HG02943 (cell line): Measurements from ENCODE around the gene BAZ1B.
"Not testable (repeated sequence)": the region's sequence is repeated elsewhere in the genome, so short reads cannot be mapped to it uniquely, and the experiment has no call there.

ENCODE experiments used
- ATAC-seq: cut with Tn5 transposase; IDR thresholded peaks from one replicate; pipeline ENCODE4 v1.9.1; 2021; ENCODE audit warnings: mild to moderate bottlenecking, low read depth, moderate library complexity; ENCODE audit not compliant: unreplicated experiment

Gene BAZ1B

DNA sequence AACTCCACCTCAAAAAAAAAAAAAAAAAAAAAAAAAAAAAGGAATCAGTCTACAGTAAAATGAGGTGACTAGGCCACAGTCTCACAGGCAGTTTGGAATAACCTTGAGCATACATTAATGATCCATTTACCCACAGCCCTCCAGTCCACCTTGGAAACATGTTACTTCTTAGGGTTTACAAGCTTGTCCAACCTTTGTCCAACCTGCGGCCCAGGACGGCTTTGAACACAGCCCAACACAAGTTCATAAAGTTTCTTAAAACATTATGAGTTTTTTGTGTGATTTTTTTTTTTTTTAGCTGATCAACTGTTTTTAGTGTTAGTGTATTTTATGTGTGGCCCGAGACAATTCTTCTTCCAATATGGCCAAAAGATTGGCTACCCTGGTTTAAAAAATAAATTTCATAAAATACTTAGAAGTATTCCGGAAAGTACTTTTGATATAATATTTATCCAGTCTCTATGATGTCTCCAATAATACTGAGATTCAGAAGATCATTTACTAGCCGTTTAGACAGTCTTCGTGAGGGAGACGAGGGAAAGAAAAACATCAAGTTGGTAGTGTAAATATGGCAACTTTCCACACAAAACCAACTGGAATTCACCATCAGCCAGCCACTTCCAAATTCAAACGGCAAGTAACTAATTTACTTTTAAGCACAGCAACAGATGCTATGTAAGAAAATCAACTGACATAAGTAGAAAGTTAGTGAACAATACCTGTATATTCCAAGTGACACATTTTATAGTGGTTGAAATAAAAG is 9.9 kb downstream of the BAZ1B start:
- ATAC-seq = no peak

DNA sequence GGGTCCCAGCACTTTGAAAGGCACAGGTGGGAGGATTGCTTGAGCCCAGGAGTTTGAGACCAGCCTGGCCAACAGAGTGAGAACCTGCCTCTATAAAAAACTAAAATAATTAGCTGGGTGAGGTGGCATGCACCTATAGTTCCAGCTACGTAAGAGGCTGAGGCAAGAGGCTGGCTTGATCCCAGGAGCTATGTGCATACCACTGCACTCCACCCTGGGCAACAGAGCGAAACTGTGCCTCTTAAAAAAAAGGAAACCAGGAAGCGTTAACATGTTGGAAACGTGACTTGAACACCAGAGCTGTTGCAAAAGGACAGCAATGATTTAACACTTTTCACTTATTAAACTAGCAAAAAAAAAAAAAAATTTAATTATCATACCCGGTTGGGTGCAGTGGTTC is 12.6 kb downstream of the BAZ1B start:
- no peak for ATAC-seq

DNA sequence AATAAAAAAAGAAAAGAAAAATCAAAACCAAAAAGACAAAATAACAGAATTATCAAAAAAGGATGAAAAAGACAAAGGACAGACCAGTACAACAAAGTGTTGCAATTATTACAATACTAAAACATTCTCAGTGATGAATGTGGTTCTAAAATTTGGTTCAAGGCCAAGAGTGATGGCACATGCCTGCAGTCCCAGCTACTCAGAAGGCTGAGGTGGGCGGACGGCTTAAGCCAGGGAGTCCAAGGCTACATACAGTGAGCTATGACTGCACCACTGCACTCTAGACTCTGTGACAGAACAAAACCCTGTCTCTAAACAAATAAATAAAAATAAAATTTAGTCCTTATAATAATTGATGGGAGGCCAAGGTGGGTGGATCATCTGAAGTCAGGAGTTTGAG is 14.5 kb downstream of the BAZ1B start:
- ATAC-seq = no peak

DNA sequence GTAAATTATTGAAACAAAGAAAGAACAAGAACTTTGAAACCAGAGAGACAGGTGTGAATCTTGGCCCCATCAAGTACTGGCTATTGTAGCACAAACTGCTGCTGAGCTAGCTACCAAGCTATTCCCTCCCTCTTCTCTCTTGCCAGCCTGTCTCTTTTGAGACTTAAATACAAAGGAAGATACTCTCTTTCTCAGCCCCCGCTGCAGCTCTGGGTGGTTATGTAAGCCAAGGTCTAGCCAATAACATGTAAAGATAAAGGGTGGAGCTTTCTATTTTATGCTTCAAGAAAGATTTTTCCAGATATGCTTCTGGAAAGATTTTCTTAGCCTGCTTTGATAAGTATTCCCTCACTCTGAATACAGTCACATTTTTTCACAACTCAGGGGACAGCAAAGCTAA is 17.2 kb downstream of the BAZ1B start:
- ATAC-seq = no peak

DNA sequence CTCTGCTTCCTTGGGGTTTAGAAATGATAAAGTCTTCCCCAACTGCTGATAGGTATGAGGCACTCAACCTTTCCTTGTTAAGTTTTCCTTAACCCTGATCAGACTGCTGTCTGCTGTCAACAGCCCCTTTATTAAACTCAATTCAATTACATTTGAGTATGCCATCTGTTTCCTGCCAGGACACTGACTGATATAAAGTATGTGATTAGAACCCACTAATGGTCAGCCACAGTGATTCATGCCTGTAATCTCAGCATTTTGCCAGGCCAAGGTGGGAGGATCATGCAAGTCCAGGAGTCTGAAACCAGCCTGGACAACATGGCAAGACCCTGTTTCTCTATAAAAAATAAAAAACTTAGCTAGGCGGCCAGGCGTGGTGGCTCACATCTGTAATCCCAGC is 18.1 kb downstream of the BAZ1B start:
- no peak for ATAC-seq

DNA sequence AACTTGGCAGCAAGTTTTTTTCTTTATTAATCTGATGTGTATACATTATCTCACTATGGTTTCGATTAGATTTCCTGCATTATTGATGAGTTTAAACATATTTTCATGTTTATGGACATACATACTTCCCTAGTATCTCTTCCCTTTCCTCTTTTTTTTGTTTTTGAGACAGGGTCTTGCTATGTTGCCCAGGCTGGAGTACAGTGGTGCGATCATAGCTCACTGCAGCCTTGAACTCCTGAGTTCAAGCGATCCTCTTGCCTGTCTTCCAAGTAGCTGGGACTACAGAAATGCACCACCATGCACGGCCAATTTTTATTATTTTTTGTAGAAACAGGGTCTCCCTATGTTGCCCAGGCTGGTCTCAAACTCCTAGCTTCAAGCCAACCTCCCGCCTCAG is 18.9 kb downstream of the BAZ1B start:
- ATAC-seq = no peak

DNA sequence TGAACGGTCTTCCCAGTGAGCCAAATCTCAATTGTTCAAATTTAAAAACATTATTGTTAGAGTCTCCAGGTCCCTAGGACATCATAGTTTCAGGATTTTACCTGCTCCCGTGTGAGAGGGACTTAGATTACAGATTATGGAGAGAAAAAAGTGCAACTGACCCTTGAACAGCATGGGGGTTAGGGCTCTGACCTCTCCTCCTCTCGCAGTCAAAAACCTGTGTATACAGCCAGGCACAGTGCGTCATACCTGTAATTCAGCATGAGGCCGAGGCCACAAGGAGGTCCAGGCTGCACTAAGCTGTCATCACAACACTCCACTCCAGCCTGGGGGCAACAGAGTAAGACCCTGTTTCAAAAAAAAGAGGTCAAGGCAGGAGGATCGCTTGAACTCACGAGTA is 25.5 kb downstream of the BAZ1B start:
- no peak for ATAC-seq

DNA sequence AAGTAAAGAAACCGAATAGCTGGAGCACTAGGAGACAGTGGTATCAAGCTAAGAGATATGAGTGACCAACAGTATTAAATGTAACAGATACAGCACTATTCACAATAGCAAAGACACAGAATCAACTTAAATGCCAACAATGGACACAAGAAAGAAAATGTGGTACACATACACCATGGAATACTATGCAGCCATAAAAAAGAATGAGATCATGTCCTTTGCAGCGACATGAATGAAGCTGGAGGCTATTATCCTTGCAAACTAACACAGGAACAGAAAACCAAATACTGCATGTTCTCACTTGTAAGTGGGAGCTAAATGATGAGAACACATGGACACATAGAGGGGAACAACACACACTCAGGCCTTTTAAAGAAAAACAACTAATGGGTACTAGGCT is 26.6 kb downstream of the BAZ1B start:
- not testable (repeated sequence) for ATAC-seq

DNA sequence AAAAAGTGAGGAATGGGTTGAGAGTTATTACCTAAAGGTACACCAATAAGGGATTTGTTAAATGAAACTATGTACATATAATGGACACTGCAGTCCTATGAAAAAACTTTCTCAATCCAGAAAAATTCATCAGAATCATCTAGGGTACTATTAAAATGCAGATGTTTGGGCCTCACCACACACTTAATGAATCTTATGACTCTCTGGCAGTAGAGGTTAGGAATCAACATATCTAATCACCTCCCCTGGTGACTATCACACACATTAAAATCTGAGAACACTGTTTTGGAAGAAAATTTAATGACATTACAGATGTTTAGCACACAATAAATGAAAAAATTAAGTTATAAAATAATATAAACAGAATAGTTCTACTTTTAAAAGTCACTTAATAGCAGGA is 32.1 kb downstream of the BAZ1B start:
- ATAC-seq = no peak

DNA sequence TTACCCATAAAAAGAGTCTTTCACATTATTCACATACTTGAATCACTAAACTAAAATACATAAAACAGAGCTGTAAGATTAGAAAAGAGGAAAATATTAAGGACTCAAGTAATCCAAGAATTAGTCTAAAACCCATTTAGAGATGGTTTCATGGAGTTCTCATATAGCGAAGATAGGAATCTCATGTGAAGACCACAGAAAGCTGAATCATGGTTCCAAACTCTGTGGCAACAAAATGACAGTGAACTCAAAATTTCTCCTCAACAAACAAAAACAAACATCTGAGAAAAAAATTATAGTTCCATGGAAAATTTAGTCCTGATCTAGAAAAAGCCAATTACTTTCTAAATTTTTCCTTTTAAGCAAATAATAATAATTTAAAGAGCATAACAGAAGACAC is 34.6 kb downstream of the BAZ1B start:
- no peak for ATAC-seq

DNA sequence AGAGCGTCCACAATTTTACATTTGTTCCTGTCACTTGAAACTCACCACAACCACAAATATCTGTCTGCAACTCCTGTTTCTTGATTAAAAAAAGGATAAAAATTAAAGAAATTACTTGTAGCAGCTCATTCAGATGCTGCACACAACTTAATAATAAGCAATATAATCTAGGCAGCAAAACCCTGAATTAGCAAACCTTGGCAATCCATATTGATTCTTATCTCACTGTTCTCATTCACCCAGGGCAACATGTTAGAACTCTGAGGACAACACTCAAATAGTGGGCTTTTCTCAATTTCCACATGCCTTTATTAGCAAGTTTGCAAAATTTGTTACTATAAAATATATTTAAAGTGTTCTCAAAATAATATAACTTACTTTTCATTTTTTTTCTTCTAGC is 38.9 kb downstream of the BAZ1B start:
- ATAC-seq = no peak

DNA sequence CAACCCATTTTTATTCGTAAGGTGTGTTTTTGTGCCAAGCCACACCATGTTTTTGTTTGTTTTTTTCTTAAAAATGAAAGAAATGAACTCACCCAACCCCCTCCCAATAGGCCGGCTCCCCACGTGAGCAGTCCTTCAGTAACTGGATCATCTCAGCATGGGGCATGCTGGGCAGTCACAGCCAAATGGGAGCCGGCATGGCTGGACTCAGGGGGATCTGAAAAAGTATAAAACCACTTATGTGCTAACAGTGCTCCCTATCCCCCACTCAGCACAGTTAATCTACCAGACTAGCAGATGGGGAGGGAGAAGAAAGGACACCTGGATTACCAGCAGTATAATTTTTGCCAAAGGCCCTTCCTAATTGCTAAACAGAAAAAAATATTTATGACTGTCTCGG is 39.3 kb downstream of the BAZ1B start:
- no peak for ATAC-seq

DNA sequence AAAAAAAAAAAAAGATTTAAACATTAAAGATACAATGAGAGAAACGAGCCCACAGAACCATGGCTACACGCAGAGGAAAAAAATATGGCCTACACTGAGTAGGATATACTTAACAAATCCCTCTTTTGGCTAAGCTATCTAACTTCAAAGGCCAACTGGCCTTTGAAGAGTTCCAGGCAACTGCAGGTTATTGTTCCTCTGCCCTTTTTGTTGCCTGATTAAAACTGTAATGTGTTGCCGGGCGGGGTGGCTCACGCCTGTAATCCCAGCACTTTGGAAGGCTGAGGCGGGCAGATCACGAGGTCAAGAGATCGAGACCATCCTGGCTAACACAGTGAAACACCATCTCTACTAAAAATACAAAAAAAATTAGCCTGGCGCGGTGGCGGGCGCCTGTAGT is 40.6 kb downstream of the BAZ1B start:
- not testable (repeated sequence) for ATAC-seq

DNA sequence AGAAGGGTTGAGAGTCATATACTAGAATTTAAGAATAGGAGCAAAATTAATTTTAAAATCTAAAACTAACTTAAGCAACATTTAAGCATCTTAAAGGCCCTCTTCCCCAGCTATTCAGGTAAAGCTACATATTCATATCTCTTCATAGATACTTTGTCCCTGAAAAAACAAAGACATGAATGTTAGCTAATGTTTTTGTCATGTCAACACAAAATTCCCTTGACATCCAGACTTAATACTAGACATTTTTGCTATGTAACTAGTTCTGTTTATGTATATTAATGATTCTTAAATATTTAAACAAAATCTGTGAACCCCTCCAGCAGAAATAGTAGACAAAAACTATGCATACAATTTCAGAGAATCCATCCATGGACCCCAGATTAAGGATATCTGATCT is 43.5 kb downstream of the BAZ1B start:
- ATAC-seq = no peak

DNA sequence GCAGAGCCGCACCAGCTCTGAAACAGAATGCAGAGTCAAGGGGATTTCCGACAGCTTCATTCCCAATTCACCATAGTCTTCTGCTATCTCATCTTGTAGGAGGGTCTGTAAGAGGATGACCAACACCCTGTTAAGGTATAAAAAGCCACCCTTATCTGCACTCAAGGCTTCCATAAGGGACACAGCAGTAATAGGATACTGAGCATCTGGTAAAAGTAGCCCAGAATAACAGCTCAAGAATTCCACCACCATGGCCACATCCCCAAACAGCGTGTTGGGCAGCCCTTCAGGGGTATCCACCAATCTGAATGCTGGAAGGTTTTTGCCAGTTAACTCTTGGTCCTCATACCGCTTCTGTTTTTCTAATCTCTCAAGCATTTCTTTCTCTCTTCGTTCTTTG is 44.7 kb downstream of the BAZ1B start:
- ATAC-seq = no peak

DNA sequence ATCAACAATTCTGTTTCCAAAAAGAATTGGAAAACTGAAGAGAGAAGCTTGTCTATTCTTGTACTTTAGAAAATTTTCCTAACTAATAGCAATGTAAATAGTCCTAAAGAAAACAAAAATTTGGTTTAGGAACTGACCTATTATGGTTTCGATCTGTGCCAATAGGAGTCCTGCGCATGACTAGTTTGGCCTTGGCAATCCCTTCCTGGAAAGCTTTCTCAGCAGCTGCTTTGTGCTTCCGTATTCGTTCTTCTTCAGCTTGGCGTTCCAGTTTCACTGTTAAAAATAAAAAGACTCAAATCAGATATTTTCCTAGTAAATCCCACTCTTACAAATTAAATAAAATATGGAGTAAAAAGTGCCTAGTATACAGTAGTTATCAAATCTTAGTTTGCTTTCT is 51.9 kb downstream of the BAZ1B start:
- no peak for ATAC-seq

DNA sequence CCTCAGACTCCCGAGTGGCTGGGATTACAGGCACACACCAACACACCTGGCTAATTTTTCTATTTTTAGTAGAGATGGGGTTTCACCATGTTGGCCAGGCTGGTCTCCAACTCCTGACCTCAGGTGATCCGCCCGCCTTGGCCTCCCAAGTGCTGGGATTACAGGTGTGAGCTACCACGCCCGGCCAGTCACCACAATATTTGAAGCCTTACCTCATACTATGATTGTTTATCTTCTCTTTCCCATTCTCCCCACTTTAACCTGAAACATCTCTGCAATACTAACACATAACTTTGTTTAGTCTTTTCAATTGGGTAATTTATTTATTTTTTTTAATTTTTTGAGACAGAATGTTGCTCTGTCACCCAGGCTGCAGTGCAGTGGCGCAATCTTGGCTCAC is 55.0 kb downstream of the BAZ1B start:
- ATAC-seq = not testable (repeated sequence)

DNA sequence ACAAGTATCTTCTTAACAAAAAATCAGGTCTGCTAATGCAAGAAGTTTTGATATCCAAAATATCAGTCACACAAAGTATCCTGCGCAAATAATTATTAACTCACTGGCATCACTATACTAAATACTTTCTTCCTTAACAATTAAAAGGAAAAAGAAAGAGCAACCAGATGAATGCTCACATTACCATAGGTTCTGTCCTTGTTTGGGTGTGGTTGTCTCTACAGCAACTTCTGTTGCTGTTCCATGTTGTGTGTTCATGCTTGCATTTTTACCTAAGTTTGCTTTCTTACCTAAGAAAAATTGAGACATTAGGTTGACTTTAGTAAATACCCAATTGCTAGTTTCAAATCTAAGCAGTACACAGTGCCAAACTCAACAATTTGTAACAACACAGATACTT is 56.0 kb downstream of the BAZ1B start:
- no peak for ATAC-seq

DNA sequence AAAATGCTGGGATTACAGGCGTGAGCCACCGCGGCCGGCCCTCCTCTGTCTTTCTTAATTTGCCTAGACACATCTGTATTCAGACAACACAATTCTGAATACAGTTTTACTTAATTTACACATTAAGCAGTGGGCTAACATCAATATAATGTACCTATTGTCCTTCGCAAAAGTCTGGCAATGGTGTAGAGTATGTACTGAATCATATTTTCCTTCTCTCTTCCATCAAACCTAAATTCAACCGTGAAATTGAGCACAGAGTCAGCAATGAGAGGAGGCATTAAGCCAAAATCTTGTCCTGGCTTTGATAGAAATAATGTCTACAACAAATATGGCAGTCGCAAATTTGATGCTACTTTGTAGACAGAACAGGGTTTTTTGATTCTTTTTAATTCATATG is 58.1 kb downstream of the BAZ1B start:
- no peak for ATAC-seq

DNA sequence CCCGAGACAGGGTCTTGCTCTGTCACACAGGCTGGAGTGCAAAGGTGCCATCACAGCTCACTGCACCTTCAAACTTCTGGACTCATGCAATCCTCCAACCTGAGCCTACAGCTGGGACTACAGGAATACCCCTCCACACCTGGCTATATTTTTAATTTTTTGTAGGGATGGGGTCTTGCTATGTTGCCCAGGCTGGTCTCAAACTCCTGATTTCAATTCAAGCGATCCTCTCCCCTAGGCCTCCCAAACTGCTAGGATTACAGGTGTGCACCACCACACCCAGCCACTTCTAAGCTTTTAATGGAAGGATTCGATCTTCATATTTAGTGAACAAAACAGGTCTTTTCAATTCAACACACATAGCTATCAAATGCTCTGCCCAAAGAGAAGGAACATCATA is 58.8 kb downstream of the BAZ1B start:
- no peak for ATAC-seq

DNA sequence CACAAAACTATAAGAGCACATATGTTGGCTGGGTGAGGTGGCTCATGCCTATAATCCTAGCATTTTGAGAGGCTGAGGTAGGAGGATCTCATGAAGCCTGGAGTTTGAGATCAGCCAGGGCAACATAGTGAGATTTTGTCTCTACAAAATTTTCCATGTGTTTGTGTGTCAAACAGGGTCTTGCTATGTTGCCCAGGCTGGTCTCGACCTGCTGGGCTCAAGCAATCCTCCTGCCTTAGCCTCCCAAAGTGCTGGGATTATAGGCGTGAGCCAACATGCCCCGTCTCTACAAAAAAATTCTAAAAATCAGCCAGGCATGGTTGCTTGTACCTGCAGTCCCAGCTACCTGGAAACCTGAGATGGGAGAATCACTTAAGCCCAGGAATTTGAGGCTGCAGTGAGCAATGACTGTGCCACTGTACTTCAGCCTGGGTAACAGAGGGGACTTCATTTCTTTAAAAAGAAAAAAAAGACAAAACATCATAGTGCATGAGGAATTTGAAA is 60.3 kb downstream of the BAZ1B start:
- ATAC-seq = no peak

DNA sequence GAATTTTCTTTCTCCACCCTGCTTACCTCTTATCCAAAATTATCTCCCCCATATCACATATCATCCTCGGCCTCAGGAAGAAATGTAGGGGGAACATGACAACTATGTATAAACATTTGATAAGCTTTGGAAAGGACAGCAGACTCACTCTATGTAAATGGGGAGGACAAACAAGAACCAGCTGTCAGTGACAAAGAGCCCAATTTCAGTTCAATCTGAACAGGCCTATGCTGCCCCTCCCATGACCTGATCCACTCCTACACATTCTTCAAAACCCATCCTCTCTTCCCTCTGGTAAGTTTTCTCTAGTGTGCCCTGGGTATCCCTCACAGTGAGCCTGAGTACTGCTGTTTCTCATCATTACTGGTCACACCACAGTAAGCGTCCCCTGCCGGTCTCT is 67.7 kb downstream of the BAZ1B start:
- no peak for ATAC-seq
